MM.1S (cell line): Measurements from ENCODE around the gene PGRMC1.
"Not testable (repeated sequence)": the region's sequence is repeated elsewhere in the genome, so short reads cannot be mapped to it uniquely, and the experiment has no call there.

ENCODE experiments used
- DNase-seq: peaks from one replicate; pipeline ENCODE4 v3.0.0-alpha.2; 2015
- H2AFZ ChIP-seq: fragments of 300-600 bp; sonication (generic); 2 replicates; pipeline ENCODE4 v1.6.0; 2016; ENCODE audit warnings: antibody characterized with exemption, low read length
- H3F3A ChIP-seq: fragments of 300-600 bp; sonication (generic); 2 replicates; pipeline ENCODE4 v1.6.1; 2016; ENCODE audit warnings: mild to moderate bottlenecking, antibody characterized with exemption, low read length, moderate library complexity, mixed read lengths; ENCODE audit not compliant: insufficient read depth
- H3K27ac ChIP-seq: fragments of 300-600 bp; sonication (generic); 2 replicates; pipeline ENCODE4 v1.5.1; 2016; ENCODE audit warnings: mild to moderate bottlenecking, low read length
- H3K27me3 ChIP-seq: fragments of 300-600 bp; sonication (generic); replicated peaks from 2 replicates; pipeline ENCODE4 v1.6.0; 2016; ENCODE audit warnings: low read length; ENCODE audit not compliant: insufficient read depth
- H3K36me3 ChIP-seq: fragments of 300-600 bp; sonication (generic); replicated peaks from 2 replicates; pipeline ENCODE4 v1.6.1; 2016; ENCODE audit warnings: mild to moderate bottlenecking, low read length, mixed read lengths; ENCODE audit not compliant: insufficient read depth
- H3K4me1 ChIP-seq: fragments of 300-600 bp; sonication (generic); 2 replicates; pipeline ENCODE4 v1.6.1; 2016; ENCODE audit warnings: low read length, mixed read lengths
- H3K4me2 ChIP-seq: fragments of 300-600 bp; sonication (generic); 2 replicates; pipeline ENCODE4 v1.6.0; 2016; ENCODE audit warnings: low read depth, low read length
- H3K4me3 ChIP-seq: fragments of 300-600 bp; sonication (generic); 2 replicates; pipeline ENCODE4 v1.5.1; 2016; ENCODE audit warnings: low read length, mixed read lengths
- H3K79me2 ChIP-seq: fragments of 300-600 bp; sonication (generic); 2 replicates; pipeline ENCODE4 v1.6.1; 2016; ENCODE audit warnings: mixed run types, low read length, mixed read lengths
- H3K9ac ChIP-seq: fragments of 300-600 bp; sonication (generic); 2 replicates; pipeline ENCODE4 v1.6.1; 2016; ENCODE audit warnings: low read length, mixed read lengths
- H3K9me2 ChIP-seq: fragments of 300-600 bp; sonication (generic); replicated peaks from 2 replicates; pipeline ENCODE4 v1.6.1; 2016; ENCODE audit warnings: mild to moderate bottlenecking, low read length, mixed read lengths; ENCODE audit not compliant: insufficient read depth
- H3K9me3 ChIP-seq: fragments of 300-600 bp; sonication (generic); replicated peaks from 2 replicates; pipeline ENCODE4 v1.6.1; 2016; ENCODE audit warnings: mild to moderate bottlenecking, low read length, mixed read lengths; ENCODE audit not compliant: insufficient read depth
- H4K20me1 ChIP-seq: fragments of 300-600 bp; sonication (generic); 2 replicates; pipeline ENCODE4 v1.6.1; 2016; ENCODE audit warnings: mild to moderate bottlenecking, low read length, moderate library complexity, mixed read lengths; ENCODE audit not compliant: insufficient read depth
- EZH2 ChIP-seq: fragments of 300-600 bp; sonication (generic); optimal IDR thresholded peaks from 2 replicates; pipeline ENCODE3; 2017; ENCODE audit warnings: low read depth, mild to moderate bottlenecking, antibody characterized with exemption, low read length, mixed read lengths
- EZH2phosphoT487 ChIP-seq: fragments of 300-600 bp; sonication (generic); IDR thresholded peaks from 2 replicates; pipeline ENCODE4 v1.6.1; 2018; ENCODE audit warnings: antibody characterized with exemption, low read length
- TF ChIP-seq, protein P1 (sequence below): fragments of 300-600 bp; sonication (generic); IDR thresholded peaks from 2 replicates; pipeline ENCODE4 v1.5.1; 2016; ENCODE audit warnings: antibody characterized with exemption, low read length, mixed read lengths

The PGRMC1 gene

GRCh38 chrX:119273420-119274192 lies 37.5 kb downstream of the PGRMC1 start:
- H3K27me3 ChIP-seq = no peaks in the 10 kb centered on the region
- no peaks in the 10 kb centered on the region for H3F3A ChIP-seq
- no peak overlapping the region for H3K4me3 ChIP-seq
- no peaks in the 10 kb centered on the region for H3K9me2 ChIP-seq
- no peaks in the 10 kb centered on the region for H3K9me3 ChIP-seq
- H3K27ac ChIP-seq = no peak overlapping the region
- H3K4me2 ChIP-seq = no peak overlapping the region
- no peaks in the 10 kb centered on the region for H3K4me1 ChIP-seq
- TF ChIP-seq EZH2 (no peak), EZH2phosphoT487 (no peak)
- TF ChIP-seq, protein P1, sequence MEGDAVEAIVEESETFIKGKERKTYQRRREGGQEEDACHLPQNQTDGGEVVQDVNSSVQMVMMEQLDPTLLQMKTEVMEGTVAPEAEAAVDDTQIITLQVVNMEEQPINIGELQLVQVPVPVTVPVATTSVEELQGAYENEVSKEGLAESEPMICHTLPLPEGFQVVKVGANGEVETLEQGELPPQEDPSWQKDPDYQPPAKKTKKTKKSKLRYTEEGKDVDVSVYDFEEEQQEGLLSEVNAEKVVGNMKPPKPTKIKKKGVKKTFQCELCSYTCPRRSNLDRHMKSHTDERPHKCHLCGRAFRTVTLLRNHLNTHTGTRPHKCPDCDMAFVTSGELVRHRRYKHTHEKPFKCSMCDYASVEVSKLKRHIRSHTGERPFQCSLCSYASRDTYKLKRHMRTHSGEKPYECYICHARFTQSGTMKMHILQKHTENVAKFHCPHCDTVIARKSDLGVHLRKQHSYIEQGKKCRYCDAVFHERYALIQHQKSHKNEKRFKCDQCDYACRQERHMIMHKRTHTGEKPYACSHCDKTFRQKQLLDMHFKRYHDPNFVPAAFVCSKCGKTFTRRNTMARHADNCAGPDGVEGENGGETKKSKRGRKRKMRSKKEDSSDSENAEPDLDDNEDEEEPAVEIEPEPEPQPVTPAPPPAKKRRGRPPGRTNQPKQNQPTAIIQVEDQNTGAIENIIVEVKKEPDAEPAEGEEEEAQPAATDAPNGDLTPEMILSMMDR = no peak
- H3K9ac ChIP-seq = no peak overlapping the region
- no peak for DNase-seq
- no peaks in the 10 kb centered on the region for H3K36me3 ChIP-seq
- H3K79me2 ChIP-seq = no peaks in the 10 kb centered on the region
- H4K20me1 ChIP-seq = no peaks in the 10 kb centered on the region
- H2AFZ ChIP-seq = no peak overlapping the region

DNA sequence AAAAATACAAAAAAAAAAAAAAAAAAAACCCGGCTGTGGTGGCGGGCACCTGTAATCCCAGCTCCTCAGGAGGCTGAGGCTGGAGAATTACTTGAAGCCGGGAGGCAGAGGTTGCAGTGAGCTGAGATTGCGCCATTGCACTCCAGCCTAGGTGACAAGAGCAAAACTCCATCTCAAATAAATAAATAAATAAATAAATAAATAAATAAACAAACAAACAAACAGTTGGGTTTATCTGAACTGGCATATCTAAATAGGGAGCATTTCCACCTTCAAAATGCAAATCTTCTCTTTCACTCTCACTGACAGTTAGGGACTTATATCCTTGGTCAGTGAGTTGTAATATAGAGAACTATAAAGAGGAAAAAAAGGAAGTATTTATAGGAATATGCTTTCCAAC lies 46.3 kb downstream of the PGRMC1 start:
- H3K79me2 ChIP-seq, H3K4me1 ChIP-seq, H3K27ac ChIP-seq, H3K27me3 ChIP-seq, H3K9me3 ChIP-seq, H2AFZ ChIP-seq, DNase-seq, H3K36me3 ChIP-seq, H3F3A ChIP-seq, H3K9ac ChIP-seq, H4K20me1 ChIP-seq, H3K4me3 ChIP-seq, H3K9me2 ChIP-seq, H3K4me2 ChIP-seq: not testable (repeated sequence)

DNA sequence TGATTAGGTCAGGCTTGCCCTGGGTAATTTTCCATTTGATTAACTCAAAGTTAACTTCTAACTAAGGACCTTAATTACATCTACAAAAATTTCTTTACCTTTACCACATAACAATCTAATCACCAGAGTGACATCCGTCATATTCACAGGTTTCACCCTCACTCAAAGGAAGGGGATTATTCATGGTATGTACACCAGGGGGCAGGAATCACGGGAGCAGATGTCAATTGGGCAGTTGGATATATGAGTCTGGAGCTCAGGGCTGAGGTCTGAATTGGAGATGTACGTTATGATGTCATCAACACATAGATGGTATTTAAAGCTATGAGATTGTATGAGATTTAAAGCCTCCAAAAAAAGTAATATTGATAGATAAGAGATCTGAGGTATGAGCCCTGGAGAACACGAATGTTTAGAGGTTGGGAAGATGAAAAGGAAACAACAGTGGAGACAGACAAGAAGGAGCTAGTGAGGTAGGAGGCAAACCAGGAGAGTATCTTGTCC lies 52.9 kb downstream of the PGRMC1 start:
- Histone ChIP-seq H3K36me3 (no peaks in the 10 kb centered on the region), H3K9me2 (no peaks in the 10 kb centered on the region), H3K27ac (no peak overlapping the region), H4K20me1 (no peaks in the 10 kb centered on the region), H3K27me3 (no peaks in the 10 kb centered on the region), H3K4me2 (no peak overlapping the region), H3F3A (no peaks in the 10 kb centered on the region), H3K4me3 (no peak overlapping the region), H3K4me1 (no peaks in the 10 kb centered on the region), H2AFZ (no peak overlapping the region), H3K9me3 (no peaks in the 10 kb centered on the region), H3K9ac (no peak overlapping the region), H3K79me2 (no peaks in the 10 kb centered on the region)
- DNase-seq = no peak
- TF ChIP-seq EZH2phosphoT487 (no peak), EZH2 (no peak)
- TF ChIP-seq, protein P1 = no peak

DNA sequence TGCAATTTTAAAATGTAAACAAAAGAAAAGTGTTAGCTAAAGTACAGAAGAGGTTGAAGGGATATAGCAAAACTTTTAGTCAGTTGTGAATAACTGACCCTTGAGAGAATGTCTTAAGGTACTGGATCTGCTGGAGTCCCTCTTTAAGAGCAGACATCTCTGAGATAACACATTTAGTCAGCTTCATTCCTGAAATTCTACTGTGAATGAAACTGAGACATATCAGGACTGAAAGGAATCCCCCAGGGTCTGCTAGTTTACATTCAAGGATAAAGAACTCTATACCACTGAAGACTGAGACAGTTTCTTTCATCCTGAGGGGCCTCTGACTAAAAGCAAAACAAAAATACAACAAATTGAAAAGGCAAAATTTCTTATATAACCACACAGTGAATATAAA lies 54.4 kb downstream of the PGRMC1 start:
- Histone ChIP-seq H3K36me3 (no peaks in the 10 kb centered on the region), H3K9me2 (no peaks in the 10 kb centered on the region), H3K9ac (no peak overlapping the region), H3F3A (no peaks in the 10 kb centered on the region), H3K9me3 (no peaks in the 10 kb centered on the region), H3K27ac (no peak overlapping the region), H3K4me1 (no peaks in the 10 kb centered on the region), H3K4me2 (no peak overlapping the region), H3K27me3 (no peaks in the 10 kb centered on the region), H3K4me3 (no peak overlapping the region), H3K79me2 (no peaks in the 10 kb centered on the region), H2AFZ (no peak overlapping the region), H4K20me1 (no peaks in the 10 kb centered on the region)
- no peak for DNase-seq
- TF ChIP-seq, protein P1 = no peak
- TF ChIP-seq EZH2phosphoT487 (no peak), EZH2 (no peak)

- H3K27ac ChIP-seq, H3K4me3 ChIP-seq: not testable (repeated sequence)
Observed at GRCh38 chrX:119291246-119291645, 55.2 kb downstream of the PGRMC1 start.

More at GRCh38 chrX:119291246-119291645, 55.2 kb downstream of the PGRMC1 start:
- H3K9me3 ChIP-seq, H3K27me3 ChIP-seq, H4K20me1 ChIP-seq, H3K9me2 ChIP-seq, DNase-seq, H2AFZ ChIP-seq, H3K4me2 ChIP-seq, H3K4me1 ChIP-seq, H3K79me2 ChIP-seq, H3F3A ChIP-seq, H3K9ac ChIP-seq, H3K36me3 ChIP-seq: not testable (repeated sequence)
